Measurements from ENCODE around the gene TBC1D8.

Gene TBC1D8

GRCh38 chr2:101111917-101112771 lies 39.0 kb downstream of the TBC1D8 start:
- H3K27ac ChIP-seq, result peak overlapping the region; percentile 96
- TF ChIP-seq CTCF (IDR thresholded peaks at IDR 0.05; ENCODE audit: low read depth, low read length), result no peak
- DNase-seq, result no peak
- H3K9me3 ChIP-seq (ENCODE audit: severe bottlenecking), result peaks cover 3% of the 10 kb centered on the region
- H3K4me3 ChIP-seq (ENCODE audit: low read depth, low read length), result no peak overlapping the region
- no peaks in the 10 kb centered on the region; the same call in none of the 2 replicates for H3K36me3 ChIP-seq
- no peaks in the 10 kb centered on the region for H3K27me3 ChIP-seq (ENCODE audit: insufficient read depth, low read depth, severe bottlenecking)

- DNase-seq, result no peak
- TF ChIP-seq CTCF (IDR thresholded peaks at IDR 0.05; ENCODE audit: low read depth, low read length), result no peak
- Histone ChIP-seq H3K9me3 (ENCODE audit: severe bottlenecking) (no peaks in the 10 kb centered on the region), H3K27ac (no peak overlapping the region; the same call in 1 of the 2 replicates), H3K27me3 (ENCODE audit: insufficient read depth, low read depth, severe bottlenecking) (no peaks in the 10 kb centered on the region), H3K4me3 (ENCODE audit: low read depth, low read length) (no peak overlapping the region), H3K36me3 (no peaks in the 10 kb centered on the region; the same call in none of the 2 replicates)
Measured at GRCh38 chr2:101111262-101111838, 39.8 kb downstream of the TBC1D8 start.

- Histone ChIP-seq H3K27ac (peak overlapping the region; percentile 95), H3K9me3 (ENCODE audit: severe bottlenecking) (no peaks in the 10 kb centered on the region), H3K27me3 (ENCODE audit: insufficient read depth, low read depth, severe bottlenecking) (no peaks in the 10 kb centered on the region), H3K36me3 (no peaks in the 10 kb centered on the region; the same call in none of the 2 replicates), H3K4me3 (ENCODE audit: low read depth, low read length) (peak overlapping the region; percentile 21)
- peak; percentile 76 for DNase-seq
- TF ChIP-seq CTCF (IDR thresholded peaks at IDR 0.05; ENCODE audit: low read depth, low read length), result no peak
Measured at GRCh38 chr2:101109451-101110118, 41.6 kb downstream of the TBC1D8 start.

GRCh38 chr2:101108357-101108756 lies 42.8 kb downstream of the TBC1D8 start:
- TF ChIP-seq CTCF (IDR thresholded peaks at IDR 0.05; ENCODE audit: low read depth, low read length), result no peak
- no peak for DNase-seq
- Histone ChIP-seq H3K36me3 (no peaks in the 10 kb centered on the region; the same call in none of the 2 replicates), H3K9me3 (ENCODE audit: severe bottlenecking) (no peaks in the 10 kb centered on the region), H3K27me3 (ENCODE audit: insufficient read depth, low read depth, severe bottlenecking) (no peaks in the 10 kb centered on the region), H3K27ac (peak overlapping the region; percentile 95), H3K4me3 (ENCODE audit: low read depth, low read length) (no peak overlapping the region)

GRCh38 chr2:101107241-101107640 lies 43.9 kb downstream of the TBC1D8 start:
- DNase-seq, result no peak
- Histone ChIP-seq H3K9me3 (ENCODE audit: severe bottlenecking) (peaks cover 2% of the 10 kb centered on the region), H3K27ac (no peak overlapping the region), H3K36me3 (no peaks in the 10 kb centered on the region; the same call in none of the 2 replicates), H3K4me3 (ENCODE audit: low read depth, low read length) (no peak overlapping the region), H3K27me3 (ENCODE audit: insufficient read depth, low read depth, severe bottlenecking) (no peaks in the 10 kb centered on the region)
- TF ChIP-seq CTCF (IDR thresholded peaks at IDR 0.05; ENCODE audit: low read depth, low read length), result no peak
